HEK293 (cell line): Measurements from ENCODE around the gene TSC22D1.

Source experiments
- CTCF ChIA-PET: fragments of 350-600 bp; formaldehyde crosslinking; extraction: SDS; loops from one replicate; lab custom pipeline; 2021; ENCODE audit warnings: antibody characterized with exemption; lab: Yijun Ruan, JAX
- POLR2A ChIA-PET: fragments of 300-600 bp; formaldehyde crosslinking; extraction: SDS; loops from one replicate; lab custom pipeline; 2020; ENCODE audit warnings: antibody characterized with exemption, inconsistent platforms; lab: Yijun Ruan, JAX
- H3K27ac ChIP-seq: fragments of 200-500 bp; sonication (Bioruptor generic); 2 replicates; pipeline ENCODE4 v1.5.1; 2014; ENCODE audit warnings: low read depth, low read length, control low read depth, inconsistent platforms; ENCODE audit errors: extremely low read depth
- H3K36me3 ChIP-seq, 2 experiments: fragments of 200-500 bp in 1 of 2; sonication (Bioruptor generic) in 1 of 2; 1 replicate in 1 of 2; 2 replicates in 1 of 2; pipeline ENCODE4 v1.5.1; 2014 to 2017; ENCODE audit warnings: inconsistent platforms in 2 of 2, low read length in 2 of 2; ENCODE audit not compliant: control insufficient read depth in 2 of 2, insufficient read depth in 1 of 2
- H3K4me1 ChIP-seq: fragments of 200-500 bp; sonication (Bioruptor generic); 2 replicates; pipeline ENCODE4 v1.5.1; 2014; ENCODE audit warnings: mild to moderate bottlenecking, low read length, inconsistent platforms; ENCODE audit not compliant: control insufficient read depth, insufficient read depth
- H3K4me3 ChIP-seq: 2 replicates; pipeline ENCODE4 v1.5.1; 2011; ENCODE audit warnings: low read depth, mild to moderate bottlenecking, control low read depth, low read length, moderate library complexity
- H3K9me3 ChIP-seq: fragments of 200-500 bp; sonication (Bioruptor generic); 2 replicates; pipeline ENCODE4 v1.5.1; 2014; ENCODE audit warnings: low read depth, low read length, inconsistent platforms; ENCODE audit not compliant: control insufficient read depth, insufficient read depth
- ATF2 ChIP-seq: fragments of 450-650 bp; formaldehyde crosslinking; IDR thresholded peaks from 2 replicates; pipeline ENCODE4 v1.5.1; 2016; ENCODE audit warnings: missing biosample characterization, missing genetic modification characterization, low read depth
- FEZF1 ChIP-seq: fragments of 450-650 bp; formaldehyde crosslinking; IDR thresholded peaks from 2 replicates; pipeline ENCODE4 v1.5.1; 2016; ENCODE audit warnings: missing biosample characterization, missing genetic modification characterization
- SALL2 ChIP-seq: fragments of 450-650 bp; formaldehyde crosslinking; IDR thresholded peaks from 2 replicates; pipeline ENCODE4 v1.5.0; 2017; ENCODE audit warnings: missing biosample characterization, mild to moderate bottlenecking, missing genetic modification characterization, borderline replicate concordance
- SCRT2 ChIP-seq: fragments of 450-650 bp; formaldehyde crosslinking; IDR thresholded peaks from 2 replicates; pipeline ENCODE4 v1.5.1; 2016; ENCODE audit warnings: missing biosample characterization, missing genetic modification characterization
- TCF7L2 ChIP-seq: IDR thresholded peaks from 2 replicates; pipeline ENCODE4 v1.6.1; 2011; ENCODE audit warnings: low read depth, mild to moderate bottlenecking, inconsistent platforms, low read length, moderate library complexity, borderline replicate concordance
- ZBTB6 ChIP-seq: fragments of 450-650 bp; formaldehyde crosslinking; IDR thresholded peaks from 2 replicates; pipeline ENCODE4 v1.5.1; 2017; ENCODE audit warnings: missing biosample characterization, missing genetic modification characterization
- ZEB2 ChIP-seq: fragments of 450-650 bp; formaldehyde crosslinking; IDR thresholded peaks from 2 replicates; pipeline ENCODE4 v1.5.1; 2016; ENCODE audit warnings: missing biosample characterization, missing genetic modification characterization
- ZFP37 ChIP-seq: fragments of 450-650 bp; formaldehyde crosslinking; IDR thresholded peaks from 2 replicates; pipeline ENCODE4 v1.5.1; 2016; ENCODE audit warnings: missing biosample characterization, missing genetic modification characterization
- ZIC2 ChIP-seq: fragments of 450-650 bp; formaldehyde crosslinking; IDR thresholded peaks from 2 replicates; pipeline ENCODE4 v1.5.1; 2016; ENCODE audit warnings: missing biosample characterization, missing genetic modification characterization
- ZNF155 ChIP-seq: fragments of 450-650 bp; formaldehyde crosslinking; IDR thresholded peaks from 2 replicates; pipeline ENCODE4 v1.5.1; 2016; ENCODE audit warnings: missing biosample characterization, missing genetic modification characterization
- ZNF239 ChIP-seq: fragments of 450-650 bp; formaldehyde crosslinking; IDR thresholded peaks from 2 replicates; pipeline ENCODE4 v1.5.1; 2016; ENCODE audit warnings: missing biosample characterization, missing genetic modification characterization
- ZNF266 ChIP-seq: fragments of 450-650 bp; formaldehyde crosslinking; IDR thresholded peaks from 2 replicates; pipeline ENCODE4 v1.5.1; 2016; ENCODE audit warnings: missing biosample characterization, missing genetic modification characterization, low read depth
- ZNF354C ChIP-seq: fragments of 450-650 bp; formaldehyde crosslinking; IDR thresholded peaks from 2 replicates; pipeline ENCODE4 v1.5.1; 2016; ENCODE audit warnings: missing biosample characterization, missing genetic modification characterization, low read depth, borderline replicate concordance
- ZNF362 ChIP-seq: fragments of 450-650 bp; formaldehyde crosslinking; IDR thresholded peaks from 2 replicates; pipeline ENCODE4 v1.5.1; 2016; ENCODE audit warnings: missing biosample characterization, missing genetic modification characterization
- ZNF404 ChIP-seq: fragments of 450-650 bp; formaldehyde crosslinking; IDR thresholded peaks from 2 replicates; pipeline ENCODE4 v1.5.1; 2017; ENCODE audit warnings: missing biosample characterization, missing genetic modification characterization
- ZNF473 ChIP-seq: fragments of 450-650 bp; formaldehyde crosslinking; IDR thresholded peaks from 2 replicates; pipeline ENCODE4 v1.5.1; 2017; ENCODE audit warnings: missing biosample characterization, missing genetic modification characterization
- ZNF518A ChIP-seq: fragments of 450-650 bp; formaldehyde crosslinking; conservative IDR thresholded peaks from 2 replicates; pipeline ENCODE4 v1.5.1; 2016; ENCODE audit warnings: low read depth, missing biosample characterization, missing genetic modification characterization
- ZNF610 ChIP-seq: fragments of 450-650 bp; formaldehyde crosslinking; IDR thresholded peaks from 2 replicates; pipeline ENCODE4 v1.5.1; 2016; ENCODE audit warnings: missing biosample characterization, missing genetic modification characterization, borderline replicate concordance
- ZNF624 ChIP-seq: fragments of 450-650 bp; formaldehyde crosslinking; IDR thresholded peaks from 2 replicates; pipeline ENCODE4 v1.5.1; 2017; ENCODE audit warnings: missing biosample characterization, missing genetic modification characterization
- ZNF785 ChIP-seq: fragments of 450-650 bp; formaldehyde crosslinking; IDR thresholded peaks from 2 replicates; pipeline ENCODE4 v1.5.1; 2016; ENCODE audit warnings: missing biosample characterization, missing genetic modification characterization

TSC22D1 gene

GRCh38 chr13:44508562-44509077, 67.5 kb downstream of the TSC22D1 start:
- Histone ChIP-seq H3K4me1 (no peaks in the 10 kb centered on the region), H3K36me3 (no peaks in the 10 kb centered on the region; a peak in 2 of 3 replicates), H3K9me3 (no peaks in the 10 kb centered on the region), H3K27ac (no peak overlapping the region), H3K4me3 (no peak overlapping the region)
- POLR2A ChIA-PET, result no interaction called here
- CTCF ChIA-PET, result interaction anchor here (0.6 kb wide), 1 partner anchor 22 kb away, joined by 5 read pairs; no protein-coding TSS in a partner anchor
- peak; percentile 49 for TF ChIP-seq ZIC2
- TF ChIP-seq ZNF239 (tag by site-specific recombination), result no peak

DNA sequence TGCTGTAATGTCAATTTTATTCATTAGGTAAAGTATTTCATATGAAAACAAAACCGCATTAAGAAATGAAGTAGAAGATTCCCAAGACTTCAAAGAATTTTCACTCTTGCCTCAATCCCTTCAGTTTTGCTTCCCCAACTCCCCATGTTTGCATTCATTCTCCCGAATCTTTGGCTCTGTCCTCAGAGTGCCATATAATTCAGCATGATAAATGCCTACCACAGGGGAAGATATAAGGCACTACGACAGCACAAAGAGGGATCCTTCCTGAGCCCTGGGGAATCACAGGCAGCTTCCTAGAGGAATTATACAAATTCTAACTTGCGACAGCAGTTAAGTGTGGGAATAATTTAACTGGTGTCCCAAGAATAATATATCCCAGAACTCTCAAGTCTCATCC, 68.5 kb downstream of the TSC22D1 start:
- ChIA-PET CTCF (interaction anchor here (0.8 kb wide), 1 partner anchor 24 kb away, joined by 4 read pairs; no protein-coding TSS in a partner anchor), POLR2A (no interaction called here)
- no peaks in the 10 kb centered on the region for H3K4me1 ChIP-seq
- H3K36me3 ChIP-seq, result no peaks in the 10 kb centered on the region; a peak in 1 of 3 replicates
- no peak for TF ChIP-seq ZNF624
- TF ChIP-seq ZFP37, result no peak
- TF ChIP-seq ZEB2 (tag by site-specific recombination), result no peak
- TF ChIP-seq ZNF155, result no peak
- no peak for TF ChIP-seq ZNF404 (tag by site-specific recombination)
- no peak for TF ChIP-seq ZNF518A (tag by site-specific recombination)
- no peak for TF ChIP-seq TCF7L2
- TF ChIP-seq ZNF266 (tag by site-specific recombination), result no peak
- no peak for TF ChIP-seq FEZF1
- TF ChIP-seq SCRT2, result no peak
- TF ChIP-seq ZNF473 (tag by site-specific recombination), result no peak
- TF ChIP-seq ZNF354C (tag by site-specific recombination), result no peak
- no peak for TF ChIP-seq ZBTB6
- no peak for TF ChIP-seq SALL2 (tag by site-specific recombination)
- no peak for TF ChIP-seq ZNF610 (tag by site-specific recombination)
- TF ChIP-seq ZNF785, result no peak
- no peak for TF ChIP-seq ZNF362 (tag by site-specific recombination)
- no peak for TF ChIP-seq ATF2
- H3K9me3 ChIP-seq, result no peaks in the 10 kb centered on the region
- no peak overlapping the region for H3K27ac ChIP-seq
- H3K4me3 ChIP-seq, result no peak overlapping the region
